Parathyroid adenoma (tissue), 2 donors: ENCODE results near the gene GDPD4.

Experiments
- H2AFZ ChIP-seq: fragments of 300-600 bp; sonication (generic); one replicate; pipeline ENCODE4 v1.7.0; 2017; ENCODE audit warnings: antibody characterized with exemption, mild to moderate bottlenecking
- H3K27ac ChIP-seq: fragments of 300-600 bp; sonication (generic); one replicate; pipeline ENCODE4 v1.7.0; 2017
- H3K27me3 ChIP-seq: fragments of 300-600 bp; sonication (generic); one replicate; pipeline ENCODE4 v1.7.0; 2017; ENCODE audit warnings: low read length; ENCODE audit not compliant: control insufficient read depth, insufficient read depth
- H3K36me3 ChIP-seq: fragments of 300-600 bp; sonication (generic); one replicate; pipeline ENCODE4 v1.7.0; 2017; ENCODE audit warnings: low read length; ENCODE audit not compliant: control insufficient read depth, insufficient read depth
- H3K4me1 ChIP-seq: fragments of 300-600 bp; sonication (generic); one replicate; pipeline ENCODE4 v1.7.0; 2017; ENCODE audit warnings: control low read depth
- H3K4me2 ChIP-seq: fragments of 300-600 bp; sonication (generic); one replicate; pipeline ENCODE4 v1.7.0; 2017; ENCODE audit warnings: low read length
- H3K4me3 ChIP-seq: fragments of 300-600 bp; sonication (generic); one replicate; pipeline ENCODE4 v1.7.0; 2017; ENCODE audit warnings: low read depth, low read length
- H3K79me2 ChIP-seq: fragments of 300-600 bp; sonication (generic); one replicate; pipeline ENCODE4 v1.7.0; 2017; ENCODE audit warnings: control low read depth
- H3K9ac ChIP-seq: fragments of 300-600 bp; sonication (generic); one replicate; pipeline ENCODE4 v1.7.0; 2017; ENCODE audit warnings: mild to moderate bottlenecking
- H3K9me3 ChIP-seq: fragments of 300-600 bp; sonication (generic); one replicate; pipeline ENCODE4 v1.7.0; 2017; ENCODE audit warnings: low read length; ENCODE audit not compliant: control insufficient read depth
- TF ChIP-seq, protein P1 (sequence below): fragments of 300-600 bp; sonication (generic); IDR thresholded peaks from one replicate; pipeline ENCODE4 v1.7.0; 2017; ENCODE audit warnings: antibody characterized with exemption, mild to moderate bottlenecking
- donor health status: primary hyperparathyroidism.

GDPD4 gene

DNA sequence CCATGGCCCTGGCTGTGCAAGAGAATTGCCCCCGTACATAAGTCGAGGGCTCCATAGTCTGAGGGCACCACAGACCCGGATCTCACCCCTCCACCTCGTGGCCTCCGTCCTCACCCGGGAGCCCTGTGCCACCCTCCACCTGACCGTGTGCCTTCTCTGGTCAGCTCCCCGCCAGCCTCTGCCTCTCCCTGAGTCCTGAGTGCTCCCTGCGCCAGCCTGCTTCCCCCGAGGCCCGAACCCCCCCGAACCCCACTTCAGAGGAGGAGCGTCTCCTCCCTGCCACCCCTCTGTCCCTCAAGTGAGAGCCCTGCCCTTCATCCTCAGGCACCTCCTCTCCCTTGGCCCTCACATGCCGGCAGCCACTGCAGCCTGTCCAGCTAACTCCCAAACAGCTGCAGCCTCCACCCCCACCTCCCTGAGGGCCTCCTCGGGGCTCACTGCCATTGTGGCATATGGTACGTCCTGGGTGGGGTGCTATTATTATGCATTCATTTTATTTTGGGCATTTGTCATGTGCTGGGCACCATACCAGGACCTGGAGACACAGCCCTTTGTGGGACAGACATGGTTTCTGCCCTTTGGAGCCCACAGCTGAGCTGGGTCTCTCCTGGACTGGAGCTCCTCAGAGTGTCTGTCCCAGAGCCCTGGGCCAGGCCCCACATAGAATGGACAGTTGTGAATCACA, 106.3 kb downstream of the GDPD4 start:
- H3K4me2 ChIP-seq, result no peak overlapping the region
- TF ChIP-seq, protein P1, sequence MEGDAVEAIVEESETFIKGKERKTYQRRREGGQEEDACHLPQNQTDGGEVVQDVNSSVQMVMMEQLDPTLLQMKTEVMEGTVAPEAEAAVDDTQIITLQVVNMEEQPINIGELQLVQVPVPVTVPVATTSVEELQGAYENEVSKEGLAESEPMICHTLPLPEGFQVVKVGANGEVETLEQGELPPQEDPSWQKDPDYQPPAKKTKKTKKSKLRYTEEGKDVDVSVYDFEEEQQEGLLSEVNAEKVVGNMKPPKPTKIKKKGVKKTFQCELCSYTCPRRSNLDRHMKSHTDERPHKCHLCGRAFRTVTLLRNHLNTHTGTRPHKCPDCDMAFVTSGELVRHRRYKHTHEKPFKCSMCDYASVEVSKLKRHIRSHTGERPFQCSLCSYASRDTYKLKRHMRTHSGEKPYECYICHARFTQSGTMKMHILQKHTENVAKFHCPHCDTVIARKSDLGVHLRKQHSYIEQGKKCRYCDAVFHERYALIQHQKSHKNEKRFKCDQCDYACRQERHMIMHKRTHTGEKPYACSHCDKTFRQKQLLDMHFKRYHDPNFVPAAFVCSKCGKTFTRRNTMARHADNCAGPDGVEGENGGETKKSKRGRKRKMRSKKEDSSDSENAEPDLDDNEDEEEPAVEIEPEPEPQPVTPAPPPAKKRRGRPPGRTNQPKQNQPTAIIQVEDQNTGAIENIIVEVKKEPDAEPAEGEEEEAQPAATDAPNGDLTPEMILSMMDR, result no peak
- no peaks in the 10 kb centered on the region for H3K27me3 ChIP-seq
- H3K27ac ChIP-seq, result no peak overlapping the region
- H3K9me3 ChIP-seq, result no peaks in the 10 kb centered on the region
- H2AFZ ChIP-seq, result no peak overlapping the region
- H3K9ac ChIP-seq, result no peak overlapping the region
- no peak overlapping the region for H3K4me3 ChIP-seq
- no peaks in the 10 kb centered on the region for H3K4me1 ChIP-seq
- no peaks in the 10 kb centered on the region for H3K36me3 ChIP-seq
- H3K79me2 ChIP-seq, result no peaks in the 10 kb centered on the region

DNA sequence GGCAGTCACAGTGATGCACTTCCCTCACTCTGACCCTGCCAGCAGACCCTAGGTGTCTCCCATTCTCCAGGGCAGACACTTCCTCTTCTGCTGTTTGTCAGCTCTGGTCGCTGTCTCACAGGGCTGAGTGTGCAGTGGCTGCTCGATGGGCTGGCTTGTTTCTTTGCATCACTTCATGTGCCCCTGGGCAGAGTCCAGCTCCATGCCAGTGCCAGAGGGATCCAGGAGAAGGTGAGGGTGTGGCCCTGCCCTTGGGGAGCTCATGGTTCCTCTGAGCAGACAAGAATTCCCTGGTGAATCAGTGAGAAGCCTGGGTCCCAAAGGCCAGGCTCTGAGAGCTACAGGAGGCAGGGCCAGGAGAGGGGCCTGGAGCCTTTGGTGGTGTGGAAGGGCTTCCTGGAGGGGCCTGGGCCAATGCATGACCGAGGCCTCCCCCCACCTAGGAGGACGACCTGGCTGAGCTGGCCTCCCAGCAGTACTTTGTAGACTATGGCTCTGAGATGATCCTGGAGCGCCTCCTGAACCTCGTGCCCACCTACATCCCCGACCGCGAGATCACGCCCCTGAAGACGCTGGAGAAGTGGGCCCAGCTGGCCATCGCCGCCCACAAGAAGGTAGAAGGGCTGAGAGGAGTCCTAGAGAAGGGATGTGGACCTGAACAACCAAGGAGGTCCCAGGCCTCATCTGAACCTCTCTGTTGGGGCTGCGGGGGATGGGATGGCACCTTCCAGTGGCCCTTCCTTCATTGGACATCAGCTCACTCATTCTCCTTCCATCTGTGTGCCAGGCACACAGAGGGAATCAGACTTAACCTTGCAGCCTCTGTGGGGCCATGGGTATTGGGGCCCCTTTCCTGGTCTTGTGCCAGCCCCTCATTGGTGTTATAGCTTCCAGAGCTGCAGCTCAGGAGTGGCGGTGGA, 107.3 kb downstream of the GDPD4 start:
- Histone ChIP-seq H3K4me3 (no peak overlapping the region), H3K27me3 (no peaks in the 10 kb centered on the region), H3K27ac (no peak overlapping the region), H3K79me2 (no peaks in the 10 kb centered on the region), H2AFZ (no peak overlapping the region), H3K9ac (no peak overlapping the region), H3K4me2 (no peak overlapping the region), H3K36me3 (no peaks in the 10 kb centered on the region), H3K9me3 (no peaks in the 10 kb centered on the region), H3K4me1 (no peaks in the 10 kb centered on the region)
- TF ChIP-seq, protein P1, result no peak

GRCh38 chr11:77193167-77193566, 108.3 kb downstream of the GDPD4 start:
- Histone ChIP-seq H3K9me3 (no peaks in the 10 kb centered on the region), H3K27me3 (no peaks in the 10 kb centered on the region), H3K9ac (no peak overlapping the region), H3K4me2 (no peak overlapping the region), H3K4me3 (no peak overlapping the region), H3K27ac (no peak overlapping the region), H2AFZ (no peak overlapping the region), H3K4me1 (no peaks in the 10 kb centered on the region), H3K79me2 (no peaks in the 10 kb centered on the region), H3K36me3 (no peaks in the 10 kb centered on the region)
- TF ChIP-seq, protein P1, result no peak

- no peak overlapping the region for H3K4me2 ChIP-seq
- TF ChIP-seq, protein P1, result peak; percentile 38
- no peaks in the 10 kb centered on the region for H3K4me1 ChIP-seq
- no peaks in the 10 kb centered on the region for H3K79me2 ChIP-seq
- H3K36me3 ChIP-seq, result no peaks in the 10 kb centered on the region
- H3K27me3 ChIP-seq, result no peaks in the 10 kb centered on the region
- H3K4me3 ChIP-seq, result no peak overlapping the region
- H3K27ac ChIP-seq, result no peak overlapping the region
- H3K9ac ChIP-seq, result no peak overlapping the region
- no peak overlapping the region for H2AFZ ChIP-seq
- no peaks in the 10 kb centered on the region for H3K9me3 ChIP-seq
Measured at GRCh38 chr11:77191823-77192495, 109.5 kb downstream of the GDPD4 start.
